Pancreas (tissue), 10 donors: ENCODE data around the gene PPARD. TPM values are rescaled to one million over a fixed set of nuclear protein-coding genes. Genes with fewer than 3 reads are reported as not detected.

Experiments used
- ATAC-seq, 4 donors: fragments of 200-7000 bp; cut with Tn5 transposase; one replicate each; pipeline versions ENCODE4 v1.8.0 to v1.9.1; 2020; ENCODE audit warnings: mild to moderate bottlenecking in 4 of 4, moderate library complexity in 4 of 4
- DNase-seq, 6 donors: peaks; one replicate each; pipeline ENCODE4 v3.0.0-alpha.2; 2020
- FAIRE-seq: peaks from 2 replicates; lab custom pipeline; 2012; peaks lifted over from hg19 to GRCh38; lab: Jason Lieb, UNC
- H3K27ac ChIP-seq, 4 donors: fragments of 200-600 bp; sonication (generic); 1 replicate in 3 of 4; 2 replicates in 1 of 4; pipeline versions ENCODE4 v1.5.0 to v1.8.0; 2020
- H3K27me3 ChIP-seq, 4 donors: fragments of 200-600 bp; one replicate each; pipeline ENCODE4 v1.8.0; 2021
- H3K36me3 ChIP-seq, 3 donors: fragments of 200-600 bp; sonication (generic) in 1 of 3; one replicate each; pipeline versions ENCODE4 v1.5.0 to v1.8.0; 2020 to 2021
- H3K4me1 ChIP-seq, 3 donors: fragments of 200-600 bp; one replicate each; pipeline ENCODE4 v1.8.0; 2021
- H3K4me3 ChIP-seq, 4 donors: fragments of 200-600 bp; sonication (generic) in 2 of 4; one replicate each; pipeline versions ENCODE4 v1.5.0 to v1.8.0; 2020 to 2021
- H3K9me3 ChIP-seq, 4 donors: fragments of 200-600 bp; one replicate each; pipeline ENCODE4 v1.8.0; 2021
- CTCF ChIP-seq, 4 donors: fragments of 200-600 bp; sonication (generic) in 3 of 4; IDR thresholded peaks; one replicate each; pipeline versions ENCODE4 v1.5.0 to v1.8.0; 2021; ENCODE audit warnings: antibody characterized with exemption in 4 of 4
- WGBS, 2 donors: extraction: QIAGEN DNeasy Blood & Tissue Kit; methylation state at CpG; one replicate each; pipeline ENCODE4 v1.1.7; 2013; 5-methylcytosine and 5-hydroxymethylcytosine counted together
- intact Hi-C, 3 donors: fragments of 100-400 bp; cut with DNase I; formaldehyde crosslinking; loops; one replicate each; pipeline versions ENCODE4 v1.11.1 to v1.14.2; 2022
- polyA plus RNA-seq, 2 donors: library from polyadenylated mRNA; stranded (reverse); fragments of 200-250 nt; gene quantifications; one replicate each; pipeline ENCODE4 v1.2.3, GENCODE V29; 2013
- total RNA-seq, 6 donors: library from RNA; stranded (reverse); fragmentation: NEBNext Ultra II Directional in 4 of 6; extraction: Animal tissue kit (Norgen Biotek cat#: 25700) in 4 of 6; gene quantifications; one replicate each; pipeline versions ENCODE4 v1.2.1 to v1.2.4, GENCODE V29; 2021 to 2023
- donor health status: healthy with polysubstance abuse.
- donor health status: DM: no; HTN: no; CAD: no; lungs with moderate emphysema.
- donor health status: DM: no; HTN: no; CAD: no.
- donor health status: control.
- donor health status: control.
- donor health status: Bipolar disorder and iron deficiency.
- donor health status: DM: yes; HTN: yes; CAD: no.
- donor health status: DM: no; HTN: no; CAD: no.
- donor health status: DM: no; HTN: no; CAD: no.
- donor health status: DM: yes; HTN: yes; CAD: no.

PPARD gene
- total and polyA plus RNA-seq, 8 donors, result 4.4 to 14.1 (median 8.2) TPM

- H3K9me3 ChIP-seq, result no peaks in the 10 kb centered on the region
- H3K27ac ChIP-seq, result no peak overlapping the region
- peaks cover 0 to 19% (median 2%) of the 10 kb centered on the region in 3 donors for H3K4me1 ChIP-seq
- H3K36me3 ChIP-seq, result no peaks in the 10 kb centered on the region
- no peak for TF ChIP-seq CTCF (IDR thresholded peaks at IDR 0.05)
- intact Hi-C loops, result no loop called here
- ATAC-seq (no peak), FAIRE-seq (no peak), DNase-seq (no peak)
- H3K4me3 ChIP-seq, result no peak overlapping the region
- no peaks in the 10 kb centered on the region for H3K27me3 ChIP-seq
These were observed 23.8 kb downstream of the PPARD start for GRCh38 chr6:35366204-35366596.

- H3K4me1 ChIP-seq, result peaks cover 0 to 18% (median 0%) of the 10 kb centered on the region in 3 donors
- no peak for DNase-seq
- TF ChIP-seq CTCF (IDR thresholded peaks at IDR 0.05), result no peak
- 90 to 95% methylated on average over 5 of the region's 5 CpGs for WGBS, 2 donors
- H3K9me3 ChIP-seq, result no peaks in the 10 kb centered on the region
- H3K36me3 ChIP-seq, result no peaks in the 10 kb centered on the region
- no peak for ATAC-seq
- no peaks in the 10 kb centered on the region for H3K27me3 ChIP-seq
- no peak overlapping the region for H3K4me3 ChIP-seq
- FAIRE-seq, result no peak
- intact Hi-C loops, result no loop called here
- peak overlapping the region in 1 of 4 donors; percentile 44 for H3K27ac ChIP-seq
These were observed 25.3 kb downstream of the PPARD start for GRCh38 chr6:35367646-35368037.

GRCh38 chr6:35368038-35368887 lies 25.9 kb downstream of the PPARD start:
- TF ChIP-seq CTCF (IDR thresholded peaks at IDR 0.05), result no peak
- no peak for FAIRE-seq
- Histone ChIP-seq H3K27ac (peak overlapping the region in 2 of 4 donors; percentile 44 to 56), H3K27me3 (no peaks in the 10 kb centered on the region), H3K36me3 (no peaks in the 10 kb centered on the region), H3K9me3 (no peaks in the 10 kb centered on the region), H3K4me3 (no peak overlapping the region), H3K4me1 (peaks cover 0 to 18% (median 0%) of the 10 kb centered on the region in 3 donors)
- intact Hi-C loops, result no loop called here
- ATAC-seq, result peak in 3 of 4 donors; percentile 18 to 41 (median 34)
- 82 to 98% methylated on average over 2 of the region's 2 CpGs for WGBS, 2 donors
- DNase-seq, result no peak

- H3K36me3 ChIP-seq, result no peaks in the 10 kb centered on the region
- H3K27me3 ChIP-seq, result no peaks in the 10 kb centered on the region
- no peak for FAIRE-seq
- no peak for TF ChIP-seq CTCF (IDR thresholded peaks at IDR 0.05)
- 78 to 79% methylated on average over 8 of the region's 8 CpGs for WGBS, 2 donors
- DNase-seq, result peak in 3 of 6 donors; percentile 17 to 53 (median 18)
- H3K4me1 ChIP-seq, result peaks cover 0 to 18% (median 0%) of the 10 kb centered on the region in 3 donors
- intact Hi-C loops, result no loop called here
- ATAC-seq, result peak in 3 of 4 donors; percentile 63 to 88 (median 76)
- H3K27ac ChIP-seq, result peak overlapping the region in 2 of 4 donors; percentile 44 to 46
- no peak overlapping the region for H3K4me3 ChIP-seq
- no peaks in the 10 kb centered on the region for H3K9me3 ChIP-seq
These were observed 27.9 kb downstream of the PPARD start for GRCh38 chr6:35370124-35370741.
